ENCODE measurements around the gene ERBB4. TPM values are rescaled to one million over a fixed set of nuclear protein-coding genes. Genes with fewer than 3 reads are reported as not detected.

ERBB4 gene
- total RNA-seq, 1 donor from 2014 or later: 2.2 TPM

DNA sequence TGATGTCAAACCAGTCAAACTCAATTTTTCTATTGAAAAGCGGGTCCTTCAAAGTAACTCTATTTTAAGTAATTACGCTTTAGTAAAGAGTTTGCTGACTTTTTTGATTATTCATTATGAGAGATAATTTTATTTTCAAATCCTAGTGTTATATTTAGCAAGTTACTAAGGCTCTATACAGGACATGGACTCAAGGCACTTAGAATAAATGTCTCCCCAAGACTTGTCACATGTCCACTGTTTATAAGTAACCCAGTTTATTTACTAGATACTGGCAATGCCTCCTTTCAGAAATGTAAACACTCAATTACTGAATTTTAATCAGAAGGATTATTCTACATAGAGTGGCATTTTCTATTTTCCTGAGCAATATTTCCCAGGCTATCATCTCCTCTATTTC lies 638.1 kb downstream of the ERBB4 start:
- TF ChIP-seq, protein P1, sequence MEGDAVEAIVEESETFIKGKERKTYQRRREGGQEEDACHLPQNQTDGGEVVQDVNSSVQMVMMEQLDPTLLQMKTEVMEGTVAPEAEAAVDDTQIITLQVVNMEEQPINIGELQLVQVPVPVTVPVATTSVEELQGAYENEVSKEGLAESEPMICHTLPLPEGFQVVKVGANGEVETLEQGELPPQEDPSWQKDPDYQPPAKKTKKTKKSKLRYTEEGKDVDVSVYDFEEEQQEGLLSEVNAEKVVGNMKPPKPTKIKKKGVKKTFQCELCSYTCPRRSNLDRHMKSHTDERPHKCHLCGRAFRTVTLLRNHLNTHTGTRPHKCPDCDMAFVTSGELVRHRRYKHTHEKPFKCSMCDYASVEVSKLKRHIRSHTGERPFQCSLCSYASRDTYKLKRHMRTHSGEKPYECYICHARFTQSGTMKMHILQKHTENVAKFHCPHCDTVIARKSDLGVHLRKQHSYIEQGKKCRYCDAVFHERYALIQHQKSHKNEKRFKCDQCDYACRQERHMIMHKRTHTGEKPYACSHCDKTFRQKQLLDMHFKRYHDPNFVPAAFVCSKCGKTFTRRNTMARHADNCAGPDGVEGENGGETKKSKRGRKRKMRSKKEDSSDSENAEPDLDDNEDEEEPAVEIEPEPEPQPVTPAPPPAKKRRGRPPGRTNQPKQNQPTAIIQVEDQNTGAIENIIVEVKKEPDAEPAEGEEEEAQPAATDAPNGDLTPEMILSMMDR (conservative IDR thresholded peaks at IDR 0.05; ENCODE audit: low read depth, low read length): no peak
- no peak for DNase-seq (ENCODE audit: low read depth)
- no peak overlapping the region for H3K4me3 ChIP-seq (ENCODE audit: low read depth, low read length)

DNA sequence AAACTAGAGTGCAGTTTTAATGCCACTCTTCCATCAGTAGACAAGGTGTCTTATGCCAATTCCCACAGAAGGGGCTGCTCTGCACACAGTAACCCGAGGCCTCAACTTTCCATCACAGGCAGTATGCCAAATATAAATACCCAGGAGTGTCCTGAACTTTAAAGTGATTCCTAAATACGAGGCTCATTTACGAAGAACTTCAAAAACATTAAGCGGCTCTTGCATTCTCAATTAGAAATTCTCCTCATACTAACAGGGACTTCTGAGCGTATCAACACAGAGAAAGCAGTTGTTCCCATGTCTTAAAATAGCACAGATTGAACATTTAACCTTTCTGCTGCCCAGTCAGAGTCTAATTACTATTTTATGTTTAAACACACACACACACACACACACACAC lies 638.6 kb downstream of the ERBB4 start:
- TF ChIP-seq, protein P1 (conservative IDR thresholded peaks at IDR 0.05; ENCODE audit: low read depth, low read length): no peak
- no peak overlapping the region for H3K4me3 ChIP-seq (ENCODE audit: low read depth, low read length)
- DNase-seq (ENCODE audit: low read depth): no peak

DNA sequence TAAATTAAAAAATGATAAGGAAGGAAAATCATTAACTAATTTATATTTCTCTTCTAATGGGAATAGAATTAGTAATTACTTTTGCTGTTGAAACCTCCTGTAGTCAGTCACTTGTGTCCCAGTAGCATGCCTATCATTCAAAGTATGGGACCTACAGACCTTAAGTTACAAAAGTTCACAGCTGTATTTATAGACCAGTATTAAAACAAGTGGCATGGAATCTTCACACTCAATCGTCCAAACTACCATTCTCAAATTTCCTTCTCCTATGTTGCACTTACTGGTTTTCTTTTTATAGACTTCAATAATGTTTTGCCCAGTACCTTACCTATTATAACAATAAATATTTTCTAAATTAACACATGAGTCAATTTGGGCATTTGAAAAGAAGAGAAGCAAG lies 639.9 kb downstream of the ERBB4 start:
- DNase-seq (ENCODE audit: low read depth): no peak
- TF ChIP-seq, protein P1 (conservative IDR thresholded peaks at IDR 0.05; ENCODE audit: low read depth, low read length): no peak
- no peak overlapping the region for H3K4me3 ChIP-seq (ENCODE audit: low read depth, low read length)

DNA sequence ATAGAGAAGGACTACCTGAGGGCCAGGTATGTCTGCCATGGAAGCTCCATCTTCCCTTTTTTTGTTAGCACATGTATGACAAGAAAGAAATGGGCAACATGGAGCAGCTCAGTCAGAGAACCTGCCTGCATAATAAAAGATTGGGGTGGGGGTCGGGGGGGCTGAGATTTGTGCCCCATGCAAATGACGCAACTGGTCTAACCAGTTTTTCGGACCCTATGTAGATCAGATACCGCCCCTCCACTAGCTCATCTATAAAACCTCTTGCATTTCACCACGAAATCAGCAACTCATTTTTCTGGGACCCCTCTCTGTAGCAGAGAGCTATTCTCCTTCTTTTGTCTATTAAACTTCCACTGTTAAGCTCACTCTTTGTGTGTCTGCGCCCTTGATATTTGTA lies 657.2 kb downstream of the ERBB4 start:
- TF ChIP-seq, protein P1 (conservative IDR thresholded peaks at IDR 0.05; ENCODE audit: low read depth, low read length): no peak
- DNase-seq (ENCODE audit: low read depth): no peak
- no peak overlapping the region for H3K4me3 ChIP-seq (ENCODE audit: low read depth, low read length)

DNA sequence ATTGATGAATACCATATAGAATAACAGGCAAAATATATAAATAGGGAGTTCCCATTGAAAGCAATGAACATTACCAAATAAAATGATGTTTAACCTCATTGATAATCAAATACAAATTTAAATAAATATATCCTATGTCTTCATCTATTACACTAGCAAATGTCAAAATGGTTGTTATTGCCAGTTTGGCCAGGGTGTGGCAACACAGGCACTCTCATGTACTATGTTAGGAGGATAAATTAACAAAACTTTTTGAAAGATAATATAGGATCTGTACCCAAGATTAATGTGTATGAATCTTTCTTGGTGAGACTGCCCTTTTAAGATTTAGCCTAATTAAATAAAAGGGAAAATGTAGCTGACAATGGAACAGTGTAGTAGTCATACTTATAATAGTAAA lies 659.3 kb downstream of the ERBB4 start:
- H3K4me3 ChIP-seq (ENCODE audit: low read depth, low read length): no peak overlapping the region
- TF ChIP-seq, protein P1 (conservative IDR thresholded peaks at IDR 0.05; ENCODE audit: low read depth, low read length): peak; percentile 28
- no peak for DNase-seq (ENCODE audit: low read depth)

DNA sequence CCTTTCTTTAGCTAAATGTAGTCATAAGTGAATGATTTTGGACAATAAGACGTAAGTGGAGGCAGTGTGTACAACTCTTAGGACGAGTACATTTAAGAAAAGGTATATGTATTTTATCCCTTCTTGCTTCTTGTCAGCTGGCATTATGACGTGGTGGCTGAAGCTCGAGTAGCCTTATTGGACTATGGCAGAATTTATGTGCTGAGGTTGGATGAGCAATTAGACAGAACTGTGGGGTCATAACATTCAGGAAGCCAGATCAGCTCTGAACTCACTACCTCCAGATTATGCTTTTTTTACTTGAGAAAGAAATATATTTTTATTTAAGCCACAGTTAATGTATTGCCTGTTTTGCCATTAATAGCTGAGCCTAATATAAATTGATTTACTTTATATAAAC lies 661.5 kb downstream of the ERBB4 start:
- TF ChIP-seq, protein P1 (conservative IDR thresholded peaks at IDR 0.05; ENCODE audit: low read depth, low read length): no peak
- no peak overlapping the region for H3K4me3 ChIP-seq (ENCODE audit: low read depth, low read length)
- DNase-seq (ENCODE audit: low read depth): no peak

DNA sequence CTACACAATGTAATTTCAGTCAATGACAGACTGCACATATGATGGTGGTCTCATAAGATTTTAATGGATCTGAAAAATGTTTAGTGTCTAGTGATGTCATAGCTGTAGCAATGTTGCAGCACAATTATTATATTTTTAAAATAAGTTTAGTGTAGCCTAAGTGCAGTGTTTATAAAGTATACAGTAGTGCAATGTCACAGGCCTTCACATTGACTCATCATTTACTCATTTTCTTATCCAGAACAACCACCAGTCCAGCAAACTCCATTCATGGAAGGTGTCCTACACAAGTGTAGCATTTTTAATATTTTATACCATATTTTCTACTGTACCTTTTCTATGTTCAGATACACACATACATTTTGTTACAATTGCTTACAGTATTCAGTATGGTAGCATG lies 663.1 kb downstream of the ERBB4 start:
- TF ChIP-seq, protein P1 (conservative IDR thresholded peaks at IDR 0.05; ENCODE audit: low read depth, low read length): no peak
- no peak for DNase-seq (ENCODE audit: low read depth)
- H3K4me3 ChIP-seq (ENCODE audit: low read depth, low read length): no peak overlapping the region
